IMR-90 (cell line): ENCODE results near the gene LY6G5C. TPM values are rescaled to one million over a fixed set of nuclear protein-coding genes. Genes with fewer than 3 reads are reported as not detected.
A peak's percentile ranks its signal among the peaks of the same experiment; 100 is the strongest.

Experiments used
- ATAC-seq: fragments of 200-7000 bp; cut with Tn5 transposase; 2 replicates; pipeline ENCODE4 v1.9.1; 2020; ENCODE audit warnings: low read depth, mild to moderate bottlenecking, moderate library complexity
- BruUV-seq: library from RNA; stranded (reverse); fragments of 400-500 nt; replicated peaks from 2 replicates; lab custom pipeline; 2021; lab: Mats Ljungman, UMichigan
- CTCF ChIA-PET: fragments of 300-600 bp; formaldehyde crosslinking; extraction: SDS; loops from one replicate; lab custom pipeline; 2021; ENCODE audit warnings: antibody characterized with exemption; lab: Yijun Ruan, JAX
- POLR2A ChIA-PET: fragments of 300-600 bp; sonication (Branson Sonifier 250); formaldehyde crosslinking; loops from one replicate; lab custom pipeline; 2022; ENCODE audit warnings: antibody characterized with exemption; ENCODE audit not compliant: unreplicated experiment; lab: Charles Lee
- DNase-seq: peaks from one replicate; pipeline ENCODE4 v3.0.0; 2013
- H2AFZ ChIP-seq: replicated peaks from 2 replicates; pipeline ENCODE3; 2013; ENCODE audit warnings: low read length, mild to moderate bottlenecking; ENCODE audit not compliant: poor library complexity
- H2AK5ac ChIP-seq: 2 replicates; pipeline ENCODE4 v1.6.1; 2013; ENCODE audit warnings: low read depth, low read length, inconsistent platforms
- H2AK9ac ChIP-seq: replicated peaks from 2 replicates; pipeline ENCODE3; 2013; ENCODE audit warnings: mild to moderate bottlenecking, low read depth, low read length, moderate library complexity; ENCODE audit not compliant: poor library complexity
- H2BK120ac ChIP-seq: 2 replicates; pipeline ENCODE4 v1.6.1; 2013; ENCODE audit warnings: low read depth, low read length, inconsistent platforms
- H2BK15ac ChIP-seq: 3 replicates; pipeline ENCODE4 v1.6.1; 2013; ENCODE audit warnings: low read depth, low read length, inconsistent platforms
- H2BK20ac ChIP-seq: 2 replicates; pipeline ENCODE4 v1.6.1; 2013; ENCODE audit warnings: low read depth, mild to moderate bottlenecking, inconsistent platforms, low read length, moderate library complexity
- H2BK5ac ChIP-seq: 2 replicates; pipeline ENCODE4 v1.6.1; 2013; ENCODE audit warnings: mild to moderate bottlenecking, low read depth, low read length, inconsistent platforms; ENCODE audit not compliant: poor library complexity, severe bottlenecking
- H3K14ac ChIP-seq: replicated peaks from 2 replicates; pipeline ENCODE4 v1.6.1; 2013; ENCODE audit warnings: low read depth, low read length, inconsistent platforms
- H3K18ac ChIP-seq: 2 replicates; pipeline ENCODE4 v1.6.1; 2013; ENCODE audit warnings: low read depth, low read length, control low read depth
- H3K23ac ChIP-seq: 2 replicates; pipeline ENCODE4 v1.6.1; 2013; ENCODE audit warnings: low read depth, low read length, inconsistent platforms
- H3K27ac ChIP-seq: 2 replicates; pipeline ENCODE4 v1.5.1; 2013; ENCODE audit warnings: mild to moderate bottlenecking, control low read depth, low read length; ENCODE audit not compliant: insufficient read depth
- H3K27me3 ChIP-seq: 2 replicates; pipeline ENCODE4 v1.6.1; 2013; ENCODE audit warnings: low read length; ENCODE audit not compliant: control insufficient read depth, insufficient read depth
- H3K36me3 ChIP-seq: 2 replicates; pipeline ENCODE4 v1.6.1; 2013; ENCODE audit warnings: low read length, mixed read lengths; ENCODE audit not compliant: control insufficient read depth, insufficient read depth
- H3K4ac ChIP-seq: 2 replicates; pipeline ENCODE4 v1.6.1; 2013; ENCODE audit warnings: low read depth, low read length, inconsistent platforms
- H3K4me1 ChIP-seq: 2 replicates; pipeline ENCODE4 v1.6.1; 2013; ENCODE audit warnings: low read length, mixed read lengths; ENCODE audit not compliant: control insufficient read depth, insufficient read depth
- H3K4me2 ChIP-seq: 2 replicates; pipeline ENCODE4 v1.6.1; 2013; ENCODE audit warnings: low read depth, mild to moderate bottlenecking, control low read depth, low read length, moderate library complexity
- H3K4me3 ChIP-seq: 2 replicates; pipeline ENCODE4 v1.5.1; 2013; ENCODE audit warnings: low read depth, mild to moderate bottlenecking, control low read depth, low read length, moderate library complexity; ENCODE audit not compliant: insufficient read depth
- H3K56ac ChIP-seq: 2 replicates; pipeline ENCODE4 v1.6.1; 2013; ENCODE audit warnings: low read length, inconsistent platforms; ENCODE audit not compliant: insufficient read depth; ENCODE audit errors: extremely low read depth
- H3K79me1 ChIP-seq, 2 experiments: 2 replicates each; pipeline ENCODE4 v1.6.1; 2013; ENCODE audit warnings: low read length in 2 of 2, inconsistent platforms in 1 of 2, low read depth in 1 of 2
- H3K9ac ChIP-seq: 2 replicates; pipeline ENCODE4 v1.6.1; 2013; ENCODE audit warnings: low read depth, low read length, control low read depth
- H3K9me1 ChIP-seq: 2 replicates; pipeline ENCODE4 v1.6.1; 2013; ENCODE audit warnings: low read length, inconsistent platforms; ENCODE audit not compliant: insufficient read depth
- H3K9me3 ChIP-seq: 2 replicates; pipeline ENCODE4 v1.6.1; 2013; ENCODE audit warnings: low read length; ENCODE audit not compliant: control insufficient read depth, insufficient read depth
- H4K20me1 ChIP-seq: 2 replicates; pipeline ENCODE4 v1.6.1; 2013; ENCODE audit warnings: low read length, inconsistent platforms; ENCODE audit not compliant: insufficient read depth
- H4K5ac ChIP-seq: 2 replicates; pipeline ENCODE4 v1.6.1; 2013; ENCODE audit warnings: mild to moderate bottlenecking, low read depth, low read length, control low read depth
- H4K8ac ChIP-seq, 2 experiments: 2 replicates each; pipeline ENCODE4 v1.6.1; 2013; ENCODE audit warnings: low read depth in 2 of 2, low read length in 2 of 2, control low read depth in 1 of 2, inconsistent platforms in 1 of 2
- H4K91ac ChIP-seq: 2 replicates; pipeline ENCODE4 v1.6.1; 2013; ENCODE audit warnings: low read depth, low read length, inconsistent platforms; ENCODE audit not compliant: insufficient read depth
- BHLHE40 ChIP-seq: fragments of 150-350 bp; IDR thresholded peaks from 2 replicates; pipeline ENCODE4 v1.6.1; 2016; ENCODE audit warnings: mild to moderate bottlenecking, low read depth, low read length
- CEBPB ChIP-seq: IDR thresholded peaks from 2 replicates; pipeline ENCODE4 v1.6.1; 2012; ENCODE audit warnings: low read depth, low read length, improper control_type of control experiment
- CHD1 ChIP-seq: IDR thresholded peaks from 2 replicates; pipeline ENCODE4 v1.6.1; 2012; ENCODE audit warnings: low read depth, low read length, improper control_type of control experiment
- MAFK ChIP-seq: IDR thresholded peaks from 2 replicates; pipeline ENCODE4 v1.6.1; 2012; ENCODE audit warnings: low read depth, low read length, improper control_type of control experiment
- MAZ ChIP-seq: IDR thresholded peaks from 2 replicates; pipeline ENCODE4 v1.6.1; 2012; ENCODE audit warnings: low read depth, mild to moderate bottlenecking, low read length, improper control_type of control experiment, moderate library complexity, borderline replicate concordance
- MXI1 ChIP-seq: IDR thresholded peaks from 2 replicates; pipeline ENCODE4 v1.6.1; 2012; ENCODE audit warnings: low read depth, mild to moderate bottlenecking, low read length, moderate library complexity, borderline replicate concordance
- NFE2L2 ChIP-seq: fragments of 150-350 bp; IDR thresholded peaks from 2 replicates; pipeline ENCODE4 v1.6.1; 2016; ENCODE audit warnings: low read depth, mild to moderate bottlenecking, low read length
- POLR2A ChIP-seq: IDR thresholded peaks from 2 replicates; pipeline ENCODE4 v1.6.1; 2012; ENCODE audit warnings: mild to moderate bottlenecking, low read depth, low read length
- RCOR1 ChIP-seq: IDR thresholded peaks from 2 replicates; pipeline ENCODE4 v1.6.1; 2012; ENCODE audit warnings: mild to moderate bottlenecking, low read length, improper control_type of control experiment; ENCODE audit not compliant: insufficient replicate concordance
- SMC3 ChIP-seq: fragments of 150-350 bp; IDR thresholded peaks from 2 replicates; pipeline ENCODE4 v1.6.1; 2016; ENCODE audit warnings: low read depth, mild to moderate bottlenecking, antibody characterized with exemption, low read length, moderate library complexity
- WGBS, 2 experiments: methylation state at CpG; one replicate each; pipeline versions ENCODE4 v1.1.5 to v1.1.7; 2013; ENCODE audit warnings: missing lambda C conversion rate in 2 of 2; ENCODE audit not compliant: insufficient read length in 1 of 2; ENCODE audit errors: extremely low coverage in 2 of 2; 5-methylcytosine and 5-hydroxymethylcytosine counted together
- dilution Hi-C: fragments of 300-500 bp; cut with HindIII; formaldehyde crosslinking; loops from one replicate; pipeline ENCODE4 v1.14.3; 2018; ENCODE audit warnings: low sequenced_read_pairs; ENCODE audit not compliant: unreplicated experiment
- in situ Hi-C: fragments of 300-500 bp; cut with MboI; formaldehyde crosslinking; loops from 3 replicates; pipeline ENCODE4 v1.14.3; 2019; ENCODE audit warnings: low sequenced_read_pairs, inconsistent platforms, mixed read lengths
- intact Hi-C: fragments of 100-400 bp; cut with micrococcal nuclease; formaldehyde crosslinking; loops from 2 replicates; pipeline ENCODE4 v1.10.0; 2022
- polyA plus RNA-seq, 3 experiments: library from polyadenylated mRNA; depleted of rRNA; stranded (reverse); fragments of >200 nt; gene quantifications; 2 replicates each; pipeline ENCODE4 v1.2.3, GENCODE V29; 2012; ENCODE audit warnings: low replicate concordance in 1 of 3
- total RNA-seq: library from RNA; depleted of rRNA; stranded (reverse); fragments of >200 nt; gene quantifications from 2 replicates; pipeline ENCODE4 v1.2.3, GENCODE V29; 2012
- TF ChIP-seq, protein P1 (sequence below): conservative IDR thresholded peaks from 2 replicates; pipeline ENCODE4 v1.5.1; 2012; ENCODE audit warnings: mild to moderate bottlenecking, low read depth, low read length, improper control_type of control experiment
- TF ChIP-seq, protein P2 (sequence below): fragments of 150-350 bp; IDR thresholded peaks from 2 replicates; pipeline ENCODE4 v1.6.1; 2017; ENCODE audit warnings: mild to moderate bottlenecking, antibody characterized with exemption, low read length, low read depth

Gene LY6G5C
- total and polyA plus RNA-seq, 2 of the 4 experiments (the other 2 are of a cell fraction) = 0.18 to 2.0 TPM

DNA sequence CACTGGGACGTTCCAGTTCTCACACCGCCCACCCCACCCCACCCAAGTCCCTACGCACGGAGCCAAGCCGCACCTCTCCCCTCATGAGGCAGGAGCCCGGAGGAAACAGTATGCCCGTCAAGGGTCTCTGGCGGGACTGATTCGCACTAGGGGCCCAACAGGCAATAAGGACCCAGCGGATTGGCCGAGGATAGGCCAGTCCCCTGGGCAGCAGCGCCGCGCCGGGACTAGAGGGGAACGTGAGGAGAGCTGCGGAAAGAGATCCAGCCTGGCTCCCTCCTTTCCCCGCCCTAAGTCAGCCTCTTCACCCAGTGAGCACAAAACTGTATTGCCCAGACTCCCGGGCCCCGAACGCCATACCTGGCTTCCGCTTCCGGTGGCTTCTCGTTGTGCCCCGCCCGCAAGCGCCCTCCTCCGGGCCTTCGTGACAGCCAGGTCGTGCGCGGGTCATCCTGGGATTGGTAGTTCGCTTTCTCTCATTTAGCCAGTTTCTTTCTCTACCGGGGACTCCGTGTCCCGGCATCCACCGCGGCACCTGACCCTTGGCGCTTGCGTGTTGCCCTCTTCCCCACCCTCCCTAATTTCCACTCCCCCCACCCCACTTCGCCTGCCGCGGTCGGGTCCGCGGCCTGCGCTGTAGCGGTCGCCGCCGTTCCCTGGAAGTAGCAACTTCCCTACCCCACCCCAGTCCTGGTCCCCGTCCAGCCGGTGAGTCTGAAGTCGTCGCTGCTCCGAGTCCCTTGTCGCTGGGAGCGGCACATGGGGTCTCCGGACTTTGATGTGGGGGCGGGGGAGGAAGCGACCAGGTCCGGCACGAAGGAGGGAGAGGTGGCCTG is 15.1 kb downstream of the LY6G5C start, which contains the start of gene CSNK2B:
Gene CSNK2B (plus strand): TSS at position 580 of the 836 bp plus-strand sequence. CDS start 752 bp downstream, outside the sequence.
- ChIA-PET CTCF (no interaction called here), POLR2A (no interaction called here)
- Histone ChIP-seq H3K14ac (peak within 1 kb of the TSS; percentile 93), H3K4me2 (peak within 1 kb of the TSS; percentile 93), H3K9ac (peak within 1 kb of the TSS; percentile 94), H3K4me1 (peaks cover 16% of the 10 kb centered on the region), H2BK5ac (peak within 1 kb of the TSS; percentile 92), H3K18ac (peak within 1 kb of the TSS; percentile 76), H3K56ac (peak within 1 kb of the TSS; percentile 86), H4K8ac (peak within 1 kb of the TSS; percentile 70 to 98), H2AK5ac (peak within 1 kb of the TSS; percentile 96), H3K9me3 (no peaks in the 10 kb centered on the region), H4K20me1 (peaks cover 5% of the 10 kb centered on the region), H3K4me3 (peak within 1 kb of the TSS; percentile 95), H3K23ac (peak within 1 kb of the TSS; percentile 93), H4K91ac (peak within 1 kb of the TSS; percentile 91), H3K27ac (peak within 1 kb of the TSS; percentile 97), H2BK20ac (no peak within 1 kb of the TSS), H4K5ac (peak within 1 kb of the TSS; percentile 83), H3K9me1 (peaks cover 6% of the 10 kb centered on the region; the same call in 1 of the 2 replicates), H3K79me1 (peaks cover 16 to 86% of the 10 kb centered on the region in 2 experiments), H2BK15ac (peak within 1 kb of the TSS; percentile 10; the same call in 1 of the 3 replicates), H3K27me3 (no peaks in the 10 kb centered on the region), H2BK120ac (peak within 1 kb of the TSS; percentile 69), H3K36me3 (peaks cover 38% of the 10 kb centered on the region), H2AFZ (peak within 1 kb of the TSS; percentile 90), H3K4ac (peak within 1 kb of the TSS; percentile 96), H2AK9ac (peak within 1 kb of the TSS; percentile 99)
- DNase-seq (peak; percentile 96), ATAC-seq (peak; percentile 80)
- BruUV-seq = no TSS peak
- TF ChIP-seq CHD1 (no peak), NFE2L2 (no peak), MXI1 (0 out of 2 replicates have a peak, but pooled peaks have one; percentile 8), MAZ (peak; percentile 63), SMC3 (no peak), RCOR1 (no peak), MAFK (no peak), BHLHE40 (peak; percentile 19; the same call in 1 of the 2 replicates), POLR2A (peak; percentile 70), CEBPB (no peak)
- TF ChIP-seq, protein P1, sequence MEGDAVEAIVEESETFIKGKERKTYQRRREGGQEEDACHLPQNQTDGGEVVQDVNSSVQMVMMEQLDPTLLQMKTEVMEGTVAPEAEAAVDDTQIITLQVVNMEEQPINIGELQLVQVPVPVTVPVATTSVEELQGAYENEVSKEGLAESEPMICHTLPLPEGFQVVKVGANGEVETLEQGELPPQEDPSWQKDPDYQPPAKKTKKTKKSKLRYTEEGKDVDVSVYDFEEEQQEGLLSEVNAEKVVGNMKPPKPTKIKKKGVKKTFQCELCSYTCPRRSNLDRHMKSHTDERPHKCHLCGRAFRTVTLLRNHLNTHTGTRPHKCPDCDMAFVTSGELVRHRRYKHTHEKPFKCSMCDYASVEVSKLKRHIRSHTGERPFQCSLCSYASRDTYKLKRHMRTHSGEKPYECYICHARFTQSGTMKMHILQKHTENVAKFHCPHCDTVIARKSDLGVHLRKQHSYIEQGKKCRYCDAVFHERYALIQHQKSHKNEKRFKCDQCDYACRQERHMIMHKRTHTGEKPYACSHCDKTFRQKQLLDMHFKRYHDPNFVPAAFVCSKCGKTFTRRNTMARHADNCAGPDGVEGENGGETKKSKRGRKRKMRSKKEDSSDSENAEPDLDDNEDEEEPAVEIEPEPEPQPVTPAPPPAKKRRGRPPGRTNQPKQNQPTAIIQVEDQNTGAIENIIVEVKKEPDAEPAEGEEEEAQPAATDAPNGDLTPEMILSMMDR = no peak
- TF ChIP-seq, protein P2, sequence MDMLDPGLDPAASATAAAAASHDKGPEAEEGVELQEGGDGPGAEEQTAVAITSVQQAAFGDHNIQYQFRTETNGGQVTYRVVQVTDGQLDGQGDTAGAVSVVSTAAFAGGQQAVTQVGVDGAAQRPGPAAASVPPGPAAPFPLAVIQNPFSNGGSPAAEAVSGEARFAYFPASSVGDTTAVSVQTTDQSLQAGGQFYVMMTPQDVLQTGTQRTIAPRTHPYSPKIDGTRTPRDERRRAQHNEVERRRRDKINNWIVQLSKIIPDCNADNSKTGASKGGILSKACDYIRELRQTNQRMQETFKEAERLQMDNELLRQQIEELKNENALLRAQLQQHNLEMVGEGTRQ = peak; percentile 85
- dilution Hi-C loops (no loop called here), intact Hi-C loops (loop anchor here (2.0 kb wide), 1 partner anchor 119 kb away; the partner anchor contains the start of genes ATP6V1G2 and NFKBIL1), in situ Hi-C loops (no loop called here)
- 3% methylated on average over 17 of the region's 63 CpGs; no CpG with 5 or more reads in 1 of the 2 experiments for WGBS, 2 experiments
